Measurements from ENCODE around the gene PDCL3.

PDCL3 gene

DNA sequence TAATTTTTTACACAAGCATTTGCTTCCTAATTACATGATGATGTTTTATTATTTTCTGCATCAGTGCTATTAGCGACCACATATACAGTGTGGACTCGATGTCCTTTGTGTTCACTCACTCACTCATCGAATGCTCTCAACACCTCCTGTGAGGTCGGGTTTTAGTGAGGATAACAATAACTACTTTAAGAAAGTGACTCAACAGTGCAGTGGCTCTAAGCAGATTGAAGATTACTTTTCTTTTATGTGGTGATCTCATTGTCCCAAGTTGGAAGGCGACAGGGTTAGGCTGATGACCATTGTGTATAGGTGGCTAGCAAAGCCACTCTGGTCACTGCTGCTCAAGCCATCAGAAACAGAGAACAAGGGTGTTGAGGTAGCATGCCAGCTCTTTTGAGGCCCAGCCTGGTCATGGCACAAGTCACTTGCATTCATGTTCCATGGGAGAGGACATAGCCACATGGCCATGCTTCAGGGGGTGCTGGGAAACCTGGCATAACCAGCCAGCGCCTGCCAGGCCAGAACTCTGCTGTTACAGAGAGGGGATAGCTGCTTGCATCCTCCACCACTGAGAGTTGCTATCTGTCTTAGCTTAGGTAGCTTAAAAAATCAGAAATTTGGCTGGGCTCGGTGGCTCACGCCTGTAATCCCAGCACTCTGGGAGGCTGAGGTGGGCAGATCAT lies 60.4 kb downstream of the PDCL3 start:
- DNase-seq (ENCODE audit: low read depth): no peak
- no peak for TF ChIP-seq CTCF (IDR thresholded peaks at IDR 0.05; ENCODE audit: low read depth, low read length, missing control alignments)
- H3K4me3 ChIP-seq (ENCODE audit: low read depth, low read length): no peak overlapping the region

GRCh38 chr2:100623930-100624329 lies 61.1 kb downstream of the PDCL3 start:
- no peak overlapping the region for H3K4me3 ChIP-seq (ENCODE audit: low read depth, low read length)
- no peak for DNase-seq (ENCODE audit: low read depth)
- TF ChIP-seq CTCF (IDR thresholded peaks at IDR 0.05; ENCODE audit: low read depth, low read length, missing control alignments): no peak

DNA sequence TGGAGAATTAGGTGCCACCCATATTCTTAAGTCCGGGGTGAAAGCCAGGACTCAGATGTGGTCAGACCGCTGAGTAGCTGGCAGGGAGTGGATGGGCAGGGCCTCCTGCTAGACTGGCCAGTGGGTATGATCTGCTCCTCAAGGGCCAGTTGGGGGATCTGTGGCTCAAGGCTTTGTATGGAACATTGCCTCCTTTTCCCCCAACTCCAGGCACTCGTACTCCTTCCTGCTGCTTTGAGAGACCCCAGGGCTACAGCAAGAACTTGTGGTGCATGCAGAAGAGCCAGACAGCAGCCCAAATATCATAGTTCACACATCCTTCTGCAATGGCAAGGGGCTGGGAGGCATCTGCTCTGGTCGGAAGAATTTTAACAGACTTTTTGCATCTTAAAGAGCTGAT lies 61.7 kb downstream of the PDCL3 start:
- no peak for TF ChIP-seq CTCF (IDR thresholded peaks at IDR 0.05; ENCODE audit: low read depth, low read length, missing control alignments)
- H3K4me3 ChIP-seq (ENCODE audit: low read depth, low read length): no peak overlapping the region
- no peak for DNase-seq (ENCODE audit: low read depth)

- TF ChIP-seq CTCF (IDR thresholded peaks at IDR 0.05; ENCODE audit: low read depth, low read length, missing control alignments): no peak
- DNase-seq (ENCODE audit: low read depth): no peak
- H3K4me3 ChIP-seq (ENCODE audit: low read depth, low read length): no peak overlapping the region
Measured at GRCh38 chr2:100625717-100626116, 62.9 kb downstream of the PDCL3 start.
